CD4-positive, alpha-beta T cell (primary cell): ENCODE data around the gene MYO18A. TPM values are rescaled to one million over a fixed set of nuclear protein-coding genes. Genes with fewer than 3 reads are reported as not detected.

Experiments
- ATAC-seq: fragments of 200-7000 bp; cut with Tn5 transposase; one replicate; pipeline ENCODE4 v1.10.0; 2022; ENCODE audit warnings: mild to moderate bottlenecking; ENCODE audit not compliant: poor library complexity
- CTCF ChIA-PET: fragments of 350-600 bp; sonication (Branson Sonifier 250); formaldehyde crosslinking; loops from one replicate; lab custom pipeline; 2021; ENCODE audit warnings: antibody characterized with exemption, inconsistent platforms; lab: Charles Lee
- POLR2A ChIA-PET: fragments of 350-600 bp; sonication (Branson Sonifier 250); formaldehyde crosslinking; loops from one replicate; lab custom pipeline; 2021; ENCODE audit warnings: antibody characterized with exemption, inconsistent platforms; lab: Charles Lee
- DNase-seq, 14 experiments: peaks; one replicate each; pipeline ENCODE4 v3.0.0-alpha.2; 2013 to 2020; ENCODE audit warnings: mixed read lengths in 2 of 14
- H3K27ac ChIP-seq, 2 donors: one replicate each; pipeline versions ENCODE4 v1.5.1 to v1.7.0; 2013; ENCODE audit warnings: low read length in 2 of 2, low read depth in 1 of 2, mild to moderate bottlenecking in 1 of 2
- H3K27me3 ChIP-seq, 2 experiments: 1 replicate in 1 of 2; 2 replicates in 1 of 2; pipeline versions ENCODE4 v1.6.1 to v1.7.0; 2013; ENCODE audit warnings: low read length in 2 of 2, control low read depth in 1 of 2, mild to moderate bottlenecking in 1 of 2, moderate library complexity in 1 of 2; ENCODE audit not compliant: insufficient read depth in 2 of 2, control insufficient read depth in 1 of 2
- H3K36me3 ChIP-seq: one replicate; pipeline ENCODE4 v1.6.1; 2013; ENCODE audit warnings: low read length, control low read depth; ENCODE audit not compliant: insufficient read depth
- H3K4me1 ChIP-seq: one replicate; pipeline ENCODE4 v1.6.1; 2013; ENCODE audit warnings: low read length, control low read depth; ENCODE audit not compliant: insufficient read depth
- H3K4me3 ChIP-seq: one replicate; pipeline ENCODE4 v1.5.1; 2013; ENCODE audit warnings: mild to moderate bottlenecking, low read length, moderate library complexity
- H3K9me3 ChIP-seq, 2 experiments: 1 replicate in 1 of 2; 2 replicates in 1 of 2; pipeline versions ENCODE4 v1.6.1 to v1.7.0; 2013; ENCODE audit warnings: low read length in 2 of 2, mild to moderate bottlenecking in 2 of 2, control low read depth in 1 of 2, moderate library complexity in 1 of 2; ENCODE audit not compliant: control insufficient read depth in 1 of 2, insufficient read depth in 1 of 2
- H3K27ac Mint-ChIP-seq: one replicate; pipeline ENCODE4 v1.8.0; 2020; ENCODE audit warnings: mixed read lengths
- H3K27me3 Mint-ChIP-seq: one replicate; pipeline ENCODE4 v1.8.0; 2021; ENCODE audit warnings: mixed read lengths
- H3K36me3 Mint-ChIP-seq: one replicate; pipeline ENCODE4 v1.8.0; 2021; ENCODE audit warnings: low read depth, mixed read lengths
- H3K4me1 Mint-ChIP-seq: one replicate; pipeline ENCODE4 v1.8.0; 2021; ENCODE audit warnings: low read depth, mixed read lengths
- H3K4me3 Mint-ChIP-seq: one replicate; pipeline ENCODE4 v1.8.0; 2020; ENCODE audit warnings: mild to moderate bottlenecking, mixed read lengths
- H3K9me3 Mint-ChIP-seq: one replicate; pipeline ENCODE4 v1.8.0; 2020; ENCODE audit warnings: mixed read lengths
- CTCF ChIP-seq: fragments of 200-600 bp; IDR thresholded peaks from one replicate; pipeline ENCODE4 v1.8.0; 2022; ENCODE audit warnings: antibody characterized with exemption, mild to moderate bottlenecking
- intact Hi-C, 2 experiments: fragments of 100-400 bp; cut with DNase I in 1 of 2; cut with micrococcal nuclease in 1 of 2; formaldehyde crosslinking; loops; one replicate each; pipeline versions ENCODE4 v1.15.1 to v1.9.0; 2023 to 2025; cut with DNase I, micrococcal nuclease
- total RNA-seq, 174 experiments: library from RNA in 2 of 174; stranded (reverse) in 2 of 174; gene quantifications; one replicate each; pipeline ENCODE4 v1.2.3 and lab custom pipeline; 2021 to 2026

MYO18A gene
- total RNA-seq, 2 experiments from 2014 or later: 87.0 to 90.1 TPM

- CTCF ChIA-PET: interaction anchor here (1.0 kb wide), 1 partner anchor 11 kb away, joined by 3 read pairs; no protein-coding TSS in a partner anchor
- POLR2A ChIA-PET: interaction anchor here (1.0 kb wide), 2 partner anchors 17 to 20 kb away, joined by 3 to 5 read pairs; no protein-coding TSS in a partner anchor
- Mint-ChIP-seq H3K27ac (no peak overlapping the region), H3K27me3 (no peaks in the 10 kb centered on the region), H3K36me3 (no peaks in the 10 kb centered on the region), H3K4me3 (no peak overlapping the region), H3K4me1 (peaks cover 36% of the 10 kb centered on the region), H3K9me3 (no peaks in the 10 kb centered on the region)
- intact Hi-C loops: no loop called here
- Histone ChIP-seq H3K9me3 (no peaks in the 10 kb centered on the region), H3K4me1 (peaks cover 41% of the 10 kb centered on the region), H3K27me3 (no peaks in the 10 kb centered on the region), H3K27ac (no peak overlapping the region), H3K4me3 (no peak overlapping the region), H3K36me3 (no peaks in the 10 kb centered on the region)
- no peak for ATAC-seq
- no peak for TF ChIP-seq CTCF
- no peak for DNase-seq
These were observed 23.4 kb downstream of the MYO18A start for GRCh38 chr17:29156781-29157180.

- Mint-ChIP-seq H3K4me3 (no peak overlapping the region), H3K4me1 (peaks cover 36% of the 10 kb centered on the region), H3K9me3 (no peaks in the 10 kb centered on the region), H3K27me3 (no peaks in the 10 kb centered on the region), H3K27ac (no peak overlapping the region), H3K36me3 (no peaks in the 10 kb centered on the region)
- peak overlapping the region in 1 of 2 donors; percentile 38 for H3K27ac ChIP-seq
- peaks cover 41% of the 10 kb centered on the region for H3K4me1 ChIP-seq
- intact Hi-C loops: no loop called here
- no peak for TF ChIP-seq CTCF
- no peak overlapping the region for H3K4me3 ChIP-seq
- DNase-seq: no peak
- no peaks in the 10 kb centered on the region for H3K9me3 ChIP-seq
- POLR2A ChIA-PET: interaction anchor here (1.0 to 1.7 kb wide), 2 partner anchors 16 to 21 kb away, joined by 5 to 7 read pairs; no protein-coding TSS in a partner anchor
- no peak for ATAC-seq
- CTCF ChIA-PET: interaction anchor here (1.0 to 1.3 kb wide), 3 partner anchors 11 to 63 kb away, joined by 3 to 8 read pairs (median 3); partner anchors contain the start of gene MYO18A
- no peaks in the 10 kb centered on the region for H3K27me3 ChIP-seq
- no peaks in the 10 kb centered on the region for H3K36me3 ChIP-seq
These were observed 24.2 kb downstream of the MYO18A start for GRCh38 chr17:29155966-29156338.

GRCh38 chr17:29155227-29155965 is 24.8 kb downstream of the MYO18A start:
- Mint-ChIP-seq H3K27me3 (no peaks in the 10 kb centered on the region), H3K4me1 (peaks cover 36% of the 10 kb centered on the region), H3K4me3 (peak overlapping the region; percentile 34), H3K27ac (peak overlapping the region; percentile 30), H3K9me3 (no peaks in the 10 kb centered on the region), H3K36me3 (no peaks in the 10 kb centered on the region)
- Histone ChIP-seq H3K9me3 (no peaks in the 10 kb centered on the region), H3K27ac (peak overlapping the region in 1 of 2 donors; percentile 38), H3K4me1 (peaks cover 41% of the 10 kb centered on the region), H3K4me3 (no peak overlapping the region), H3K27me3 (no peaks in the 10 kb centered on the region), H3K36me3 (no peaks in the 10 kb centered on the region)
- intact Hi-C loops: no loop called here
- ATAC-seq (peak; percentile 92), DNase-seq (peak in 12 of 14 experiments; percentile 26 to 73 (median 44))
- no peak for TF ChIP-seq CTCF
- CTCF ChIA-PET: interaction anchor here (0.9 to 1.3 kb wide), 4 partner anchors 10 to 64 kb away, joined by 3 to 8 read pairs (median 4); partner anchors contain the start of gene MYO18A
- POLR2A ChIA-PET: interaction anchor here (1.5 to 1.7 kb wide), 2 partner anchors 16 to 25 kb away, joined by 4 to 7 read pairs; partner anchors contain the start of gene MYO18A
